AG04450 (cell line): ENCODE results near the gene TTC34. TPM values are rescaled to one million over a fixed set of nuclear protein-coding genes. Genes with fewer than 3 reads are reported as not detected.
"Not testable (repeated sequence)": the region's sequence is repeated elsewhere in the genome, so short reads cannot be mapped to it uniquely, and the experiment has no call there.

Source experiments
- CTCF ChIA-PET: fragments of 300-600, 350-600 bp; formaldehyde crosslinking; extraction: SDS; loops from one replicate; lab custom pipeline; 2022; ENCODE audit warnings: antibody characterized with exemption, inconsistent platforms; lab: Charles Lee
- POLR2A ChIA-PET: fragments of 350-600 bp; formaldehyde crosslinking; extraction: SDS; loops from one replicate; lab custom pipeline; 2021; ENCODE audit warnings: antibody characterized with exemption, inconsistent platforms; lab: Yijun Ruan, JAX
- DNase-seq: peaks from one replicate; pipeline ENCODE4 v3.0.0-alpha.2; 2011; ENCODE audit warnings: low read depth, low spot score
- H3K27ac ChIP-seq: one replicate; pipeline ENCODE4 v1.5.1; 2012; ENCODE audit warnings: low read depth, low read length, control low read depth
- H3K27me3 ChIP-seq: one replicate; pipeline ENCODE4 v1.6.0; 2012; ENCODE audit warnings: low read length; ENCODE audit not compliant: control insufficient read depth, insufficient read depth
- H3K4me3 ChIP-seq: 2 replicates; pipeline ENCODE4 v1.5.1; 2011; ENCODE audit warnings: mild to moderate bottlenecking, low read depth, low read length, control low read depth
- H3K9me3 ChIP-seq: 2 replicates; pipeline ENCODE4 v1.5.1; 2012; ENCODE audit warnings: low read length; ENCODE audit not compliant: control insufficient read depth, insufficient read depth
- polyA plus RNA-seq: library from polyadenylated mRNA; depleted of rRNA; stranded (reverse); fragments of >200 nt; gene quantifications from 2 replicates; pipeline ENCODE4 v1.2.3, GENCODE V29; 2011
- TF ChIP-seq, protein P1 (sequence below): IDR thresholded peaks from 2 replicates; pipeline ENCODE4 v1.5.1; 2011; ENCODE audit warnings: low read depth, low read length, control low read depth, inconsistent platforms

Gene TTC34
- polyA plus RNA-seq, 1 experiment: 0.06 TPM

GRCh38 chr1:2653741-2654442, 147.6 kb downstream of the TTC34 start:
- POLR2A ChIA-PET, H3K27ac ChIP-seq, H3K27me3 ChIP-seq, DNase-seq, H3K4me3 ChIP-seq, CTCF ChIA-PET: not testable (repeated sequence)
- peaks cover 63% of the 10 kb centered on the region for H3K9me3 ChIP-seq

DNA sequence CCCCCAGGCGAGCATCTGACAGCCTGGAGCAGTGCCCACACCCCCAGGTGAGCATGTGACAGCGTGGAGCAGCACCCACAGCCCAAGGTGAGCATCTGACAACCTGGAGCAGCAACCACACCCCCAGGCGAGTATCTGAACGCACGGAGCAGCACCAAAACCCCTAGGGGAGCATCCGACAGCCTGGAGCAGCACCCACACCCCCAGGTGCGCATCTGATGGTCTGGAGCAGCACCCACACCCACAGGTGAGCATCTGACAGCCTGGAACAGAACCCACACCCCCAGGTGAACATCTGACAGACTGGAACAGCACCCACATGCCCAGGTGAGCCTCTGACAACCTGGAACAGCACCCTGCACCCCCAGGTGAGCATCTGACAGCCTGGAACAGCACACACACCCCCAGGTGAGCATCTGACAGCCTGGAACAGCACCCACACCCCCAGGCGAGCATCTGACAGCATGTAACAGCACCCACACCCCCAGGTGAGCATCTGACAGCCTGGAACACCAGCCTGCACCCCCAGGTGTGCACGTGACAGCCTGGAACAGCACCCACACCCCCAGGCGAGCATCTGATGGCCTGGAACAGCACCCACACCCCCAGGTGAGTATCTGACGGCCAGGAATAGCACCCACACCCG, 148.4 kb downstream of the TTC34 start:
- H3K27ac ChIP-seq, POLR2A ChIA-PET, CTCF ChIA-PET, DNase-seq, H3K4me3 ChIP-seq, H3K27me3 ChIP-seq: not testable (repeated sequence)
- H3K9me3 ChIP-seq: peaks cover 71% of the 10 kb centered on the region

GRCh38 chr1:2652152-2652925, 149.2 kb downstream of the TTC34 start:
- H3K27ac ChIP-seq, H3K27me3 ChIP-seq, DNase-seq, POLR2A ChIA-PET, H3K4me3 ChIP-seq, CTCF ChIA-PET: not testable (repeated sequence)
- H3K9me3 ChIP-seq: peaks cover 75% of the 10 kb centered on the region

GRCh38 chr1:2650967-2651645, 150.4 kb downstream of the TTC34 start:
- POLR2A ChIA-PET: no interaction called here
- Histone ChIP-seq H3K4me3 (no peak overlapping the region), H3K27me3 (no peaks in the 10 kb centered on the region), H3K9me3 (peaks cover 77% of the 10 kb centered on the region), H3K27ac (no peak overlapping the region)
- CTCF ChIA-PET: interaction anchor here (0.8 kb wide), 1 partner anchor 477 kb away, joined by 3 read pairs; no protein-coding TSS in a partner anchor
- DNase-seq: no peak
- TF ChIP-seq, protein P1, sequence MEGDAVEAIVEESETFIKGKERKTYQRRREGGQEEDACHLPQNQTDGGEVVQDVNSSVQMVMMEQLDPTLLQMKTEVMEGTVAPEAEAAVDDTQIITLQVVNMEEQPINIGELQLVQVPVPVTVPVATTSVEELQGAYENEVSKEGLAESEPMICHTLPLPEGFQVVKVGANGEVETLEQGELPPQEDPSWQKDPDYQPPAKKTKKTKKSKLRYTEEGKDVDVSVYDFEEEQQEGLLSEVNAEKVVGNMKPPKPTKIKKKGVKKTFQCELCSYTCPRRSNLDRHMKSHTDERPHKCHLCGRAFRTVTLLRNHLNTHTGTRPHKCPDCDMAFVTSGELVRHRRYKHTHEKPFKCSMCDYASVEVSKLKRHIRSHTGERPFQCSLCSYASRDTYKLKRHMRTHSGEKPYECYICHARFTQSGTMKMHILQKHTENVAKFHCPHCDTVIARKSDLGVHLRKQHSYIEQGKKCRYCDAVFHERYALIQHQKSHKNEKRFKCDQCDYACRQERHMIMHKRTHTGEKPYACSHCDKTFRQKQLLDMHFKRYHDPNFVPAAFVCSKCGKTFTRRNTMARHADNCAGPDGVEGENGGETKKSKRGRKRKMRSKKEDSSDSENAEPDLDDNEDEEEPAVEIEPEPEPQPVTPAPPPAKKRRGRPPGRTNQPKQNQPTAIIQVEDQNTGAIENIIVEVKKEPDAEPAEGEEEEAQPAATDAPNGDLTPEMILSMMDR: no peak

- H3K27ac ChIP-seq: no peak overlapping the region
- DNase-seq: no peak
- POLR2A ChIA-PET: no interaction called here
- TF ChIP-seq, protein P1: no peak
- CTCF ChIA-PET: interaction anchor here (0.6 kb wide), 1 partner anchor 61 kb away, joined by 3 read pairs; no protein-coding TSS in a partner anchor
- H3K4me3 ChIP-seq: no peak overlapping the region
- H3K27me3 ChIP-seq: no peaks in the 10 kb centered on the region
- peaks cover 41% of the 10 kb centered on the region for H3K9me3 ChIP-seq
Measured at GRCh38 chr1:2646837-2647236, 154.7 kb downstream of the TTC34 start.

DNA sequence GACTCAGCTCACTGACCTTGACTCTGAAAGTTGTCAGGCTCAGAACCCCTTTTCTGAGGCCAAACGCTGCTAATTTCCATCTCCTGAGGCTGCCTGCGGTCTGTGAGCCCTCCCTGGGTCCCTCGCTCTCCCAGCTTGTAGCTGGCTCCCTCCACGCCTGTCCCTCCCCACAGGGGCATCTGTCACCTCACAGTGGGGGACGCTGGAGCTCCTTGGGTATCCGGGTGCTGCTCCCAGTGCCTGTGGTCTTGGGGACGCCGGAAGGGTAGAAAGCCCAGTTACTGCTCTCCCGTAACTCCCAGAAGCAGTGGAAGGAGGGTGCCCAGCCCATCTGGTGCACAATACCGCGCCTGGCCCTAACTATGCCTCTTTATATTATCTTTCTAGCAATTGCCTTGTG, 155.7 kb downstream of the TTC34 start:
- Histone ChIP-seq H3K27ac (no peak overlapping the region), H3K4me3 (no peak overlapping the region), H3K27me3 (no peaks in the 10 kb centered on the region), H3K9me3 (peaks cover 34% of the 10 kb centered on the region)
- POLR2A ChIA-PET: no interaction called here
- CTCF ChIA-PET: no interaction called here
- TF ChIP-seq, protein P1: no peak
- no peak for DNase-seq
